ENCODE data around the gene ZBTB49.

GRCh38 chr4:4249866-4250265 lies 40.2 kb upstream of the ZBTB49 start:
- no peak for TF ChIP-seq NFYB (CRISPR knock-in tag; IDR thresholded peaks at IDR 0.05)
- TF ChIP-seq ZFP82 (CRISPR knock-in tag; IDR thresholded peaks at IDR 0.05; ENCODE audit: borderline replicate concordance): no peak
- no peak for TF ChIP-seq CTCF (CRISPR knock-in tag; IDR thresholded peaks at IDR 0.05)
- TF ChIP-seq PATZ1 (CRISPR knock-in tag; IDR thresholded peaks at IDR 0.05): no peak
- no peak for TF ChIP-seq EP300 (IDR thresholded peaks at IDR 0.05; ENCODE audit: low read depth in 2 of 2, low read length in 2 of 2)
- no peak for TF ChIP-seq EP300 (CRISPR knock-in tag; IDR thresholded peaks at IDR 0.05; ENCODE audit: borderline replicate concordance)
- no peak for TF ChIP-seq MLX (CRISPR knock-in tag; IDR thresholded peaks at IDR 0.05)
- no peak for TF ChIP-seq TAF15 (IDR thresholded peaks at IDR 0.05; ENCODE audit: low read depth, low read length, poor library complexity, severe bottlenecking)
- no peak for TF ChIP-seq SMC3 (IDR thresholded peaks at IDR 0.05; ENCODE audit: low read length)
